HUES6 (cell line): ENCODE data around the gene ABCC5.

Source experiments
- H3K27ac ChIP-seq: 2 replicates; pipeline ENCODE4 v1.7.0; 2013; ENCODE audit warnings: low read depth, mild to moderate bottlenecking, low read length, inconsistent platforms
- H3K27me3 ChIP-seq: 2 replicates; pipeline ENCODE4 v1.6.1; 2013; ENCODE audit warnings: low read length; ENCODE audit not compliant: control insufficient read depth, insufficient read depth
- H3K36me3 ChIP-seq: 2 replicates; pipeline ENCODE4 v1.6.1; 2013; ENCODE audit warnings: low read length; ENCODE audit not compliant: control insufficient read depth, insufficient read depth
- H3K4me1 ChIP-seq: 2 replicates; pipeline ENCODE4 v1.6.1; 2013; ENCODE audit warnings: low read length; ENCODE audit not compliant: control insufficient read depth, insufficient read depth
- H3K4me3 ChIP-seq: 2 replicates; pipeline ENCODE4 v1.5.1; 2013; ENCODE audit warnings: low read depth, low read length
- H3K9ac ChIP-seq: one replicate; pipeline ENCODE4 v1.6.1; 2013; ENCODE audit warnings: mild to moderate bottlenecking, low read length
- H3K9me3 ChIP-seq: 2 replicates; pipeline ENCODE4 v1.6.1; 2013; ENCODE audit warnings: low read depth, low read length; ENCODE audit not compliant: control insufficient read depth, insufficient read depth

The ABCC5 gene

GRCh38 chr3:183943739-183944138 is 73.9 kb downstream of the ABCC5 start:
- Histone ChIP-seq H3K36me3 (peaks cover 72% of the 10 kb centered on the region), H3K27ac (no peak overlapping the region), H3K4me3 (no peak overlapping the region), H3K9ac (no peak overlapping the region), H3K4me1 (no peaks in the 10 kb centered on the region), H3K27me3 (no peaks in the 10 kb centered on the region), H3K9me3 (no peaks in the 10 kb centered on the region)

- Histone ChIP-seq H3K9ac (no peak overlapping the region), H3K9me3 (no peaks in the 10 kb centered on the region), H3K36me3 (peaks cover 71% of the 10 kb centered on the region), H3K27me3 (no peaks in the 10 kb centered on the region), H3K4me3 (no peak overlapping the region), H3K27ac (peak overlapping the region; percentile 33; the same call in 1 of the 2 replicates), H3K4me1 (no peaks in the 10 kb centered on the region)
Observed at GRCh38 chr3:183941216-183941615, 76.5 kb downstream of the ABCC5 start.

GRCh38 chr3:183937601-183938286 is 79.9 kb downstream of the ABCC5 start:
- Histone ChIP-seq H3K9ac (no peak overlapping the region), H3K36me3 (peaks cover 51% of the 10 kb centered on the region), H3K27me3 (no peaks in the 10 kb centered on the region), H3K27ac (no peak overlapping the region), H3K9me3 (no peaks in the 10 kb centered on the region), H3K4me1 (no peaks in the 10 kb centered on the region), H3K4me3 (no peak overlapping the region)

GRCh38 chr3:183933160-183933559 is 84.5 kb downstream of the ABCC5 start:
- Histone ChIP-seq H3K9ac (no peak overlapping the region), H3K4me1 (no peaks in the 10 kb centered on the region), H3K36me3 (peaks cover 42% of the 10 kb centered on the region), H3K27ac (no peak overlapping the region), H3K9me3 (no peaks in the 10 kb centered on the region), H3K4me3 (no peak overlapping the region), H3K27me3 (no peaks in the 10 kb centered on the region)

GRCh38 chr3:183931881-183932280 is 85.8 kb downstream of the ABCC5 start:
- no peaks in the 10 kb centered on the region for H3K9me3 ChIP-seq
- H3K4me3 ChIP-seq, result no peak overlapping the region
- no peak overlapping the region for H3K9ac ChIP-seq
- H3K4me1 ChIP-seq, result no peaks in the 10 kb centered on the region
- H3K36me3 ChIP-seq, result peaks cover 42% of the 10 kb centered on the region
- no peaks in the 10 kb centered on the region for H3K27me3 ChIP-seq
- no peak overlapping the region for H3K27ac ChIP-seq

- Histone ChIP-seq H3K4me1 (no peaks in the 10 kb centered on the region), H3K27me3 (no peaks in the 10 kb centered on the region), H3K9ac (no peak overlapping the region), H3K4me3 (no peak overlapping the region), H3K36me3 (peaks cover 37% of the 10 kb centered on the region), H3K27ac (no peak overlapping the region), H3K9me3 (no peaks in the 10 kb centered on the region)
Observed at GRCh38 chr3:183930086-183930485, 87.6 kb downstream of the ABCC5 start.

- H3K4me1 ChIP-seq, result no peaks in the 10 kb centered on the region
- H3K27ac ChIP-seq, result no peak overlapping the region
- H3K4me3 ChIP-seq, result no peak overlapping the region
- H3K36me3 ChIP-seq, result peaks cover 51% of the 10 kb centered on the region
- H3K27me3 ChIP-seq, result no peaks in the 10 kb centered on the region
- H3K9me3 ChIP-seq, result no peaks in the 10 kb centered on the region
- no peak overlapping the region for H3K9ac ChIP-seq
Observed at GRCh38 chr3:183927059-183927458, 90.6 kb downstream of the ABCC5 start.

GRCh38 chr3:183924956-183925355 is 92.7 kb downstream of the ABCC5 start:
- H3K4me1 ChIP-seq, result no peaks in the 10 kb centered on the region
- no peak overlapping the region for H3K27ac ChIP-seq
- H3K9ac ChIP-seq, result no peak overlapping the region
- H3K4me3 ChIP-seq, result no peak overlapping the region
- H3K9me3 ChIP-seq, result no peaks in the 10 kb centered on the region
- no peaks in the 10 kb centered on the region for H3K27me3 ChIP-seq
- H3K36me3 ChIP-seq, result peaks cover 54% of the 10 kb centered on the region

- H3K4me3 ChIP-seq, result no peak overlapping the region
- H3K27ac ChIP-seq, result no peak overlapping the region
- peaks cover 59% of the 10 kb centered on the region for H3K36me3 ChIP-seq
- H3K9ac ChIP-seq, result no peak overlapping the region
- no peaks in the 10 kb centered on the region for H3K27me3 ChIP-seq
- no peaks in the 10 kb centered on the region for H3K9me3 ChIP-seq
- no peaks in the 10 kb centered on the region for H3K4me1 ChIP-seq
Observed at GRCh38 chr3:183924543-183924942, 93.1 kb downstream of the ABCC5 start.

- H3K4me3 ChIP-seq, result no peak overlapping the region
- H3K36me3 ChIP-seq, result peaks cover 46% of the 10 kb centered on the region
- no peaks in the 10 kb centered on the region for H3K4me1 ChIP-seq
Observed at GRCh38 chr3:183922421-183922820, 95.3 kb downstream of the ABCC5 start.

GRCh38 chr3:183921096-183921495 is 96.6 kb downstream of the ABCC5 start:
- Histone ChIP-seq H3K9me3 (no peaks in the 10 kb centered on the region), H3K4me1 (no peaks in the 10 kb centered on the region), H3K9ac (no peak overlapping the region), H3K27ac (no peak overlapping the region), H3K4me3 (no peak overlapping the region), H3K27me3 (no peaks in the 10 kb centered on the region), H3K36me3 (peaks cover 40% of the 10 kb centered on the region)

More at GRCh38 chr3:183922421-183922820, 95.3 kb downstream of the ABCC5 start:
- Histone ChIP-seq H3K27ac (no peak overlapping the region), H3K27me3 (no peaks in the 10 kb centered on the region), H3K9me3 (no peaks in the 10 kb centered on the region), H3K9ac (no peak overlapping the region)
